GM19035 (cell line): ENCODE measurements around the gene TTLL9.
"Not testable (repeated sequence)": the region's sequence is repeated elsewhere in the genome, so short reads cannot be mapped to it uniquely, and the experiment has no call there.

Experiments used
- ATAC-seq: cut with Tn5 transposase; IDR thresholded peaks from one replicate; pipeline ENCODE4 v1.9.1; 2021; ENCODE audit not compliant: unreplicated experiment

TTLL9 gene, protein sequence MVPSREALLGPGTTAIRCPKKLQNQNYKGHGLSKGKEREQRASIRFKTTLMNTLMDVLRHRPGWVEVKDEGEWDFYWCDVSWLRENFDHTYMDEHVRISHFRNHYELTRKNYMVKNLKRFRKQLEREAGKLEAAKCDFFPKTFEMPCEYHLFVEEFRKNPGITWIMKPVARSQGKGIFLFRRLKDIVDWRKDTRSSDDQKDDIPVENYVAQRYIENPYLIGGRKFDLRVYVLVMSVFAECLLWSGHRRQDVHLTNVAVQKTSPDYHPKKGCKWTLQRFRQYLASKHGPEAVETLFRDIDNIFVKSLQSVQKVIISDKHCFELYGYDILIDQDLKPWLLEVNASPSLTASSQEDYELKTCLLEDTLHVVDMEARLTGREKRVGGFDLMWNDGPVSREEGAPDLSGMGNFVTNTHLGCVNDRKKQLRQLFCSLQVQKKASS

DNA sequence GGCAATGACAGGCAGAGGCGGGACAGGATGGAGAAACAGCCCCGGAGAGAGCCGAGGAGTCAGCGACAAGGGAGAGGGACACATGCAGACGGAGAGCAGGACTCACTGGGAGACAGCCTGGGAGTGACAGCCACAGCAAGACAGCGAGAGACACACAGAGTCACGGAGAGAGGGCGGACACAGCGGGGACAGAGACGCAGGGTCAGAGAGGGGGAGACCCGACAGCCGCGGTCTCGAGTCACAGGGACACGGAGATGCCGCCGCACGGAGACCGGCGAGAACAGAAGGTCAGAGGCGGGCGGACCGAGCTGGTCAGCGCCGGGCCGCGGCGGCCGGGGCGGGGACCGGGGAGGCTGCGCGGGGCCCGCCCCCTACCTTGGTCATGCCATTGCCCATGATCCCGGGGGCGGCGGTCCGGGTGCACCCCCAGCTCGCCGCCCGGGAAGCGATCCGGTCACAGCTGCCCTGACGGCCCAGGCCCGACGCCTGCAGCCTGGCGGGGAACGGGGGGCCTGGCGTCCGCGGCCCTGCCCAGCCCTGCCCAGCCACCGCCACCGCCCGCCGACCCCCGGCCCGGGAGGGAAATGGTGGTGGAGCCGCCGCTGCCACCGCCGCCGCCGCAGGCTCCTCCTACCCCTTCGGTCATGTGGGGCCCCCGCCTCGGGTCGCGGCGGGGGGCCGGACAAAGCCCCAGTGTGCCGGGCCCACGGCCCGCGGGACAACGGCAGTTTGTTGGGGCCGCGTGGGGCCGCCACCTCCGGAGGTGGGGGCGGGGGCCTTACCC lies at the start of gene TTLL9, which contains the start of gene DUSP15:
TTLL9 (plus strand) TSS at position 693 of the 784 bp plus-strand sequence. CDS start 493 bp downstream, outside the sequence.
DUSP15 (minus strand) TSS at position 586 of the 784 bp plus-strand sequence; CDS start at position 396, 190 bp downstream.
- no peak for ATAC-seq

DNA sequence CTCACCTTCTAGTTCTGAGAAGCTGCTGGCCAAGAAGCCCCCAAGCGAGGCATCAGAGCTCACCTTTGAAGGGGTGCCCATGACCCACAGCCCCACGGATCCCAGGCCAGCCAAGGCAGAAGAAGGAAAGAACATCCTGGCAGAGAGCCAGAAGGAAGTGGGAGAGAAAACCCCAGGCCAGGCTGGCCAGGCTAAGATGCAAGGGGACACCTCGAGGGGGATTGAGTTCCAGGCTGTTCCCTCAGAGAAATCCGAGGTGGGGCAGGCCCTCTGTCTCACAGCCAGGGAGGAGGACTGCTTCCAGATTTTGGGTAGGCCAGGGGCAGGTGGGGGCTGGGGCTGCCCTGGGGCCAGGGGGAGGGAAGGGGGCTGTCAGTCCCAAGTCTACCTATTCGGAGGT lies 49.0 kb upstream of the TTLL9 start:
- no peak for ATAC-seq

DNA sequence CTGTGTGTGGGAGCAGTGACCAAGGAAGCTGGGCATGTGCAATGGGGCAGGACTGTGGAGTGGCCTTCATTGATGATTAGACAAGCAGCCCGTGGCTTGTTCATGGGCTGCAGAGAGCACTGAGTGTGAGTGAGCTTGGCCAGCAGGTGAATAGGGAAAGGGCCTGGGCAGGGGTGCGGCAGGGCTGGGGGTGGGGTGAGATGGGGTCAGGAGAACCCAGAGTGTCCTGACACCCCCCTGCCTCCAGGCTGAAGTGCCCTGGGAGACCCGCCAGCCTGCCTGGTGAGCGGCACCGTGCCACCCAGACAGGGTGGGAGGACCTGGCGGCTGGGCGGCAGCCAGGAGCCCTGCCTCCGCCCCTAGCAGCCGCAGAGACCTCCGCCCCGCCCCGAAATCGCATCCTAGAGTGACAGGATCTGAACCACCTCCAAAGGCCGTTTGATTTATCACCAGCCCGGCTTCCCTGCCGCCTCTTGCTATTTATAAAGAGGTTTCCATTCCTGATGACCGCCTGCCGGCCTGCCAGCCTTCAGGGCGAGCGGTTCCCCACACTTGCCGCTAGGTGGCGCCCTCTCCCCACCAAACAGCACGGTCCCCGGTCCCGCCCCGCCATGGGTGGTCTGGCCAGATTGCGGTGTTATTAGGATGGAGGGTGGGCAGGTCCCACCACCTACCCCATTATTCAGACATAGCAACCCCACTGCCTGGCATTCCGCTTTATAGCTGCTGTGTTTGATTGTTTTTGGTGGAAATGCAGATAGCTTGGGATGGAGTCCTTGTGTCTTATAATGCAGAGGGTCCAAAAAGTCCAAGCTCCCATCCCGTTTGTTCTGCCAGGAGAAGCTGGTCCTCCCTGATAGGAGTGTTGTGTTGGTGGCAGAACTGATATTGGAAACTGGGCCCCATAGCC lies 47.8 kb upstream of the TTLL9 start:
- peak; percentile 76 for ATAC-seq

DNA sequence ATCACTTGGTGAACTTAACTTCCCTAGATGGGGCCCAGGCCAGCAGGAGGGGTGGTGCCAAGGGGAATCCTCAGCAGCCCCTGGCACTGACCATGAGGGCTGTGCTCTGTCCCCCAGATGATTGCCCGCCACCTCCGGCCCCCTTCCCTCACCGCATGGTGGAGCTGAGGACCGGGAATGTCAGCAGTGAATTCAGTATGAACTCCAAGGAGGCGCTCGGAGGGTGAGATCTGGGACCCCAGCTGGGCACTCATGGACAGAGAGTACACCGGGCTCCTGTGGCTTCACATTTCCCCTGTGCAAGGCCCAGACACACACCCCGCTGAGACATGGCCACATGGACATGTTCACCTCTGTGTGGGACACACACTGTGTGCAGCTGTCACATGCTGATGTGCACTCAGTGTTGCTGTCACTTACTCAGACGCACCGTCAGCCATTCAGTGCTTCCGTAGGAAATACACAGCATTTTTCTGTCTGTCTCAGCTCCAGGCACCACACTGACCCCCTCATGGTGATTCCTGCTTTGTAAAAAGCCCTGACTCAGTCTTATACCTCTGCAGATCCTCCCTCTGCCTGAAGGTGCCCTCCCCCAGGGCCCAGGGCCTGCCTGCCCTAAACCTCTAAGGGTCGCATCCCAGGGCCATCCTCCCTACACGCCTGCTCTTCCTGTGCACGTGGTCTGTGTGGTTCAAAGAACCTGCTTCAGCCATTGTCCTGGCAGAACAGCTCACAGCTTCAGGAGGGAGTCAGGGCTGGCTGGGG lies 46.9 kb upstream of the TTLL9 start:
- no peak for ATAC-seq

DNA sequence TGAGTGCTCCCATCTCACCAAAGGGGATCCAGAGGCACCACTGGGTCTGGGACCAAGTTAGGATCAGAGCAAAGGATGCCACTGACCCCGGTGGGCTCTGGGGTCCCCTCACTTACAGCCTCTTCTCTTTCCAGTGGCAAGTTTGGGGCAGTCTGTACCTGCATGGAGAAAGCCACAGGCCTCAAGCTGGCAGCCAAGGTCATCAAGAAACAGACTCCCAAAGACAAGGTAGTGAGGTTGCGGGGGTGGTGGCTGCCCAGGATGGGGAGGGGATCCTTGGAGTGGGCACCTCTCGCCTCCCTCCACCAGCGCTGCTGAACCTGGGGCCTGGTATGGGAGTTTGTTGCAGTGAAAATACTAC lies 46.3 kb upstream of the TTLL9 start:
- no peak for ATAC-seq

DNA sequence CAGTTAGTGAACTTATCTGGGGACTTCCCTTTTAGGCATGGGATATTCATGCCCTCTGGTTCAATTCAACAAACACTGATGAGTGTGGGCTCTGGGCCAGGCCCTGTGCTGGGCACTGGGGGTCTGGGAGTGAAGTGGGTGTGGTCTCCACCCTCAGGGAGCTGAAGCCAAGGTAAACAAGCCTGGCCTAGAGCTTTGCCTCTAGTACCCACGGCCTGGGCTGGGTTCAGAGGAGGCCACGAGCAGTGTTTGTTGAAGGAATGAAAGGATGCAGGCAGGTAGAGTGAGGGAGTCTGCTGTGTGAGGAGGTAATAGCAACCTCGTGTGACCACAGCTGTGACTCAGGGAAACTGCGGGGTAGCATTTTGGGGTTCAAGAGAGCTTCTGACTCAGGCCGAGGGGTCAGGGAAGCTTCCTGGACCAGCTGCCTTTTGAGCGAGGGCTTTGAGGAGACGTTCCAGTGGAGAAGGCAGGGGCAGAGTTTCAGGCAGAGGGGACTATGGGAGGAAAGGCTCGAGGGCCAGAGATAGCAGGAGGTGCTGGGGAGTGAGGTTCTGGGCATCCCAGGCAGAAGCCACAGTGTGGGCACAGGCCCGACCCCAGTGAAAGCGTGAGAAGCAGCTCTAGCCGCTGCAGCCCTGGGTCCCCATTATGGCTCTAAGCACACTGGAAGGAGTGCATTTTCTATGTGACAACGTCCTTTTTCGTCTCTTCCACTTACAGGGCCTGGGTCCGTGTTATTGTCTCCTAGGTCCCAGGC lies 45.7 kb upstream of the TTLL9 start:
- no peak for ATAC-seq

DNA sequence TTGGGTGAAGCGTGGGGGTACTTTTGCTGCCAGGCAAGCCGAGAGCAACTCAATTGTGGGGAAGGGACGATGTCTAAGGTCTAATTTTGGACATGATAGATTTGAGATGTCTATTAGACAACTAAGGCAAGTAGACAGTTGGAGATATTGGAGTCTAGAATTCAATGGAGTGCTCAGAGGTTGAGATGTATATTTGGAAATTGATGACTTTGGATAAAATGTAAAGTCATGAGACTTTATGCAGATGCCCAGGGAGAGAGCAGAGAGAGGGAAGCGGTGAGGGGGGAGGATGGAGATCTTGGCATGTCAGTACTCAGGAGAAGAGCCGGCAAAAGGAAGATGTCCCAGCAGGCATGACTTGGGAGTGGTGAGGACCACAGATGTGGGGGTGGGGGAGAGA lies 44.4 kb upstream of the TTLL9 start:
- ATAC-seq, result no peak

DNA sequence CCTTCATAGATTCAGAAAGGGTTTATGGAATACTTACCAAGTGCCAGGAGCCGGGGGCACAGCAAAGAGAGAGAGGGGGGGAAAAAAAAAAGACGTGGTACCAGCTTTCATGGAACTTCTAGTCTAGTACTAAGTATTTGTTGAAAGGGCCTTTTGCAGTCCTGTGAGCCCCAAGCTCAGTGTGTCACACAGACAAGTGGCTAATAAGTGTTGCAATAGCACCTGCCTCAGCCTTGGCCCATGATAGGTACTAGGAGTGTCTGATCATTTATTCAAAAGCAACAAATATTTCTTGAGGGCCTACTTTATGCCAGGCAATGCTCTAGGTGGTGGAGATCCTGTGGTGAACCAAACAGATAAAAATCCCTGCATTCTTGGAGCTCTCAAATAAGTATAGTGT lies 43.4 kb upstream of the TTLL9 start:
- no peak for ATAC-seq

DNA sequence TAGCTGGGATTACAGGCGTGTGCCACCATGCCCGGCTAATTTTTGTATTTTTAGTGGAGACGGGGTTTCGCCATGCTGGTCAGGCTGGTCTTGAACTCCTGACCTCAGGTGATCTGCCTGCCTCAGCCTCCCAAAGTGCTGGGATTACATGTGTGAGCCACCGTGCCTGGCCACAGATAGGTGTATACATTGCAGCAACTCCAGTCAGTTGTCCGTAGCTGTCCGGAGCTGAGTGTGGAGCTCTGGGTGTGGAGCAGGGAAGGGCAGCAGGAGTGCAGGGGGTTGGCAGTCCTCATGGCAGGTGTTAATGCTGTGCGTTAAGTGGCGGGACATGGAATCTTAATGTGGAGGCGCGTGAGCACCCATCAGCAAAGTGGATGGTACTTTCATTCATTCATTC lies 42.4 kb upstream of the TTLL9 start:
- not testable (repeated sequence) for ATAC-seq

DNA sequence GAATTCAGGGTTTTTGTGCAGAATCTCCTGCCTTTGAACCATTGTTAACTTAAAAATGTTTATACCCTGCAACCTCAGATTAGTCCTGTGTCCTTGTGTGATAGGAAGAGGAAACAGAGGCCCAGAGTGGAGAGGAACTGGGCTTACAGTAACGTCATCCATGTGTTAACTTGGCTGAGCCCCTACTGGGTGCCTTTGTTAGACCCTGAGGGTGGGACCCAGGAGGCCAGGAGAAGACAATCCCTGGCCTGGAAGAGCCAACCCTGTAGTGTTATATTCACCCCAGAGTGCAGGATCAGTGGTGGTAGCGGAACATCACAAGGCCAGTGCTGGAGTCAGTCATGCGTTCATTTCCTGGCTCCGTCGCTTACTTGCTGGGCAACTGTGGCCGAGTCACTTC lies 40.7 kb upstream of the TTLL9 start:
- ATAC-seq, result no peak

DNA sequence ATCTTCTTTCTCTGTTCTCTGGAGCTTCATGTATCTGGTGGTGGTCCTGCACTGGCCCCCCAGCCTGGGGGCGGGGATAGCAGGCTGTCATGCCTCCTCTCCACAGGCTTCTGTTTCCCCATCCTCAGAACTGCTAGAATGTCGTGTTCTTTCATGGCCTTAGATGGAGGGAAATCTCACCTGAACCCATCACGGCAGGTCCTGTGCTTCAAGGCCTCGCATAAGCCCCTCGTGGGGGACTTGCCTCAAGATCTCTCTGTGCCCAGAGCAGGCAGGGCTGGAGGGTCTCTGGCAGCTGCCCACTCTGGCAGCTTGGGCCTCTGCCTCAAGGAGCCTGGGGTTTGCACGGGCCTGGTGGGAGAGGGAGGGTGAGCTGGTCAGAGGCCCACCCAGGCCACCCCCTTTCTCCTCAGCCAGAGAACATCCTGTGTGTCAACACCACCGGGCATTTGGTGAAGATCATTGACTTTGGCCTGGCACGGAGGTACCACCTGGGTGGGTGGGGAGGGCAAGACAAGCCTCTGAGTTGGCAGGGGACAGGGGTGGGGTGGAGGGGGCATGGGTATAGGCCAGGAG lies 39.9 kb upstream of the TTLL9 start:
- no peak for ATAC-seq

DNA sequence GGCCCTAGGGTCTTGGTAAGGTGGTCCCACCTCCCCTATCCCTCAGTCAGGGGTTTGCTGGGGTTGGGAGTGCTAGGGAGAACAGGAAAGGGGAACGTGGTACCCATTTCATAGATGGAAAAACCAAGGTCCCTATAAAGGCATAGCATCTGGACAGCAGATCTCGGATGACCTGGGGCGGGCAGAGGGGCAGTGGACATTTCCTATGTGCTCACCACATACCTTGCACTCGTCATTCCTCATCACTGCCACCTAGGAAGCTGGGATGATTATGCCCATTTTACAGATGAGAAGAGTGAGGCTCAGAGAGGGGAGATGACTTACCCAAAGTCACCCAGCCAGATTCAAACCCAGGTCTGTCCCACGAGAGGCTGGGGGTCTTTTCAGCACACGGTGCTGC lies 39.2 kb upstream of the TTLL9 start:
- ATAC-seq, result no peak

DNA sequence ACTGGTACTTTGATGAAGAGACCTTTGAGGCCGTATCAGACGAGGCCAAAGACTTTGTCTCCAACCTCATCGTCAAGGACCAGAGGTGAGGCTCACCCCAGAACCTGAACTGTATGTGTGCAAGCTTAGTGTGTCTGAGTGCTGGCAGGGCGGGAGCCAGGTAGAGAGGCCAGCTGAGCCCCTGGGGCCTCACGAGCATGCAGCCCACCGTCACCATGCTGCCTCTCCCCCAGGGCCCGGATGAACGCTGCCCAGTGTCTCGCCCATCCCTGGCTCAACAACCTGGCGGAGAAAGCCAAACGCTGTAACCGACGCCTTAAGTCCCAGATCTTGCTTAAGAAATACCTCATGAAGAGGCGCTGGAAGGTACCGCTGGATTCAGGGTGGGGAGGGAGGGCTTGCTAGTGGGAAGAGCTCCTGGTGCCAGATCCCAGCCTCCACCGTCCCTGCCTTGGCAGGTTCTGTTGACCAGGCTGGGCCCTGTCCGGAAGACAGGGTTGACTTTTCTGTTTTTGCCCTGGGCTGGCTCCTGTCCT lies 38.6 kb upstream of the TTLL9 start:
- ATAC-seq, result no peak

DNA sequence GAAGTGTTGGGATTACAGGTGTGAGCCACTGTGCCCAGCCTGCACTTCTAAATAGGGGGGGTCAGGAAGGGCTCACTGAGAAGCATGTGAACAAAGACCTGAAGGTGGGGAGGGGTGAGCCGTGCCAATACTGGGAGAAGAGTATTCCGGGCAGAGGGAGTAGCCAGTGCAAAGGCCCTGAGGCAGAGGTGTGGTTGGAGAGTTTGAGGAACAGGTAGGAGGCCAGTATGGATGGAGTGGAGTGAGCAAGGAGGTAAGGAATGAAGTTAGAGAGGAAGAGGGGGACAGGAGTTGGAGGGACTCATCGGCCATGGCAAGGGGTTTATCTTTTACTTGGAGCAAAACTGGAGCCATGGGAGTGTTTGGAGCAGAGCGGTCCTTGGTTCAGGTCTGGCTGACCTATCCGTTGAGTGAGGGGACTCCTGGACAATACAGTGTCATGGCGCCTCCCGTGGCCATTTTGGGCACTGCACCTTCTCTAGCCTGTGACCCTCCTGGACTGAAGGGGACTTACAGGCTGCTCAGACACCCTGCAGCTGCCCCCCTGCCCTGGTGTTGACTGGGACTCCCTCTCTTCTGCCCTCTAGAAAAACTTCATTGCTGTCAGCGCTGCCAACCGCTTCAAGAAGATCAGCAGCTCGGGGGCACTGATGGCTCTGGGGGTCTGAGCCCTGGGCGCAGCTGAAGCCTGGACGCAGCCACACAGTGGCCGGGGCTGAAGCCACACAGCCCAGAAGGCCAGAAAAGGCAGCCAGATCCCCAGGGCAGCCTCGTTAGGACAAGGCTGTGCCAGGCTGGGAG lies 37.1 kb upstream of the TTLL9 start:
- ATAC-seq, result no peak

DNA sequence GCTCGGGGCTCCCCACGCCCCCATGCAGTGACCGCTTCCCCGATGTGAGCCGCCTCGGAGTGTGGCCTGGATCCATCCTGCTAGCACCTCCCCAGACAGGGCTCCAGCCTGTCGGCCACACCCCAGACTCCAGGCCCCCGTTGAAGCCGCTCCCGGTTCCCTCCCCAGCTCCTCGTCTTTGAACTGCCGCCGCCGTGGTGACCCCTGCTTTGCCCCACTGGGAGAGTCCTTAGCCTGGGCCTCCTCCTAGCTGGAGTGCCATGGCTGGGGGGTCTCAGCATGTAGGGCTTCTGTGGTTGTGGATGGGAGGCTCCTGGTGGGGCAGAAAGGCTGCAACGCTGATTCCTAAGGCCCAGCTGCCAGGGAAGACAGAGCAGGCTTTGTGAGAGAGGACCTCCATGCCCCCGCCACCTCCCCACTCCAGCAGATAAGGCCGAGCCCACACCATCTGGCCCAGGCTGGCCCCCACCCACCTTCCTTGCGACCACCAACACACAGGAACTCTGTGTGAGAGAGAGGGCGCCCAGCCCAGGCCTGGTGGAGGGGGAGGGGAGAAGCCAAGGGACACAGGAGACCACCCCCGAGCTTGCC lies 36.4 kb upstream of the TTLL9 start:
- ATAC-seq, result no peak

DNA sequence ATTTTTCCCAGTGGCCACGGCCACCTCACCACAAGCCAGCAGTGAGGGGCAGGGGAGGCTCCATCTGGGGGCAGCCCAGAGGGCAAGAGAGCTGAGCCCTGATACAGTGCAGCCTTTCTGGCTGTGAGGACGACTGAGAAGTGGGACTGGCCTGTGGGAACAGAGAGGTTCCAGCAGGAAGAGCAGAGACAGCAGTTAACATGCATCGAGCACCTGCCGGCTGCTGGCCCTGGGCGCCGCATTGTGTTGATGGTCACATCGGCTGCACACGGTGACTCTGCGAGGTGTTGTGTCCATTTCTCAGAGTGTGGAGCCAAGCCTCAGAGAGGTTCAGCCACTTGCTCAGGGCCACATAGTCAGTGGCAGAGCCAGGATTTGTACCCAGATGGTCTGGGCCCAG lies 34.9 kb upstream of the TTLL9 start:
- no peak for ATAC-seq

DNA sequence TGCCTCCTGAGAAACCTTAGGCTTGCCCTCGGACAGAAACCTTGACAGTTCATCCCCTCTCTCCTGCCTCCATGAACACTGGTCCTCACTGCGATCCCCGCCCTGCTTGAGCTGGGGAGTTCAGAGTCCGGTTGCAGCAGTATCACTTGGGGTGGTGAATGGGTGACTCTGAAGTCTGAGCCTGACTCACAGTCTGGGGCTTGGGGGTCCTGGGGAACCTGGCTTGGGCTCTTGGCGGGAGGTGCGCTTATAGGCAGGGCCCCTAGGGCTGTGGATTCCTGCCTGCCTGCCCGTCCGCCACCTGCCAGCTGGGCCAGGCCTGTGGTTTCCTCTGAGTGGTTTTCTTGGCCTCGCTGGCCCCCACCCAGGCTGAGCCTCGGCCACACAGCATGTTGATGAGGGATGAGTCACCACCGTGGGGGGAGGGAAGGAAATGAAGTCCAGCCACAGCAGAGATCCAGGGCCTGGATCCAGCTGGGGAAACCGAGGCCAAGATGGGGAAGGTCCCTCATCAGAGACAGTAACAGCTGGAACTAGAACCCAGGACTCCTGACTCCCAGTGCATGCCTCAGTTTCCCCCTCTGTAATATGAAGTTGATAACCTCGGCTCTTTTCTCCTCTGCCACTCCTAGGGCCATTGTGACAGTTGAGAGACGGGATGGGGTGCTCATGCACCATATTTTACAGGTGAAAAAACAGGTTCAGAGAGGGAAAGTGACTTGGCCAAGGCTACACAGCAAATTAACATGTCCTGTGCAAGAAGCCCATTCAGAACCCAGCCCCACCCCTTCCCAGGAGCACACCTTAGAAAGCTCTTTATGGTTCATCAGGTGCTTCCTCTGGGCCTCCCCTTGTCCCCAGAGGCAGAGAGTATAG lies 34.2 kb upstream of the TTLL9 start:
- ATAC-seq, result peak; percentile 56
